GM12878 (cell line): ENCODE results near the gene AMIGO2. TPM values are rescaled to one million over a fixed set of nuclear protein-coding genes. Genes with fewer than 3 reads are reported as not detected.
A peak's percentile ranks its signal among the peaks of the same experiment; 100 is the strongest.

Experiments used
- ATAC-seq: fragments of 200-7000 bp; cut with Tn5 transposase; 3 replicates; pipeline ENCODE4 v1.9.1; 2020; ENCODE audit warnings: mild to moderate bottlenecking, moderate library complexity
- BruUV-seq: library from RNA; stranded (reverse); fragments of 400-500 nt; replicated peaks from 2 replicates; lab custom pipeline; 2021; lab: Mats Ljungman, UMichigan
- CTCF ChIA-PET: fragments of 300-600 bp; sonication (Branson Sonifier 250); formaldehyde crosslinking; extraction: SDS; loops from one replicate; lab custom pipeline; 2021; ENCODE audit warnings: inconsistent platforms; lab: Yijun Ruan, JAX
- POLR2A ChIA-PET: fragments of 350-600 bp; formaldehyde crosslinking; extraction: SDS; loops from one replicate; lab custom pipeline; 2021; ENCODE audit warnings: inconsistent platforms; lab: Charles Lee
- RAD21 ChIA-PET: fragments of 300-600 bp; sonication (Branson Sonifier 250); formaldehyde crosslinking; loops from one replicate; lab custom pipeline; 2023; ENCODE audit warnings: antibody characterized with exemption; ENCODE audit not compliant: unreplicated experiment; lab: Charles Lee
- SMC1A ChIA-PET: fragments of 300-600 bp; sonication (Branson Sonifier 250); formaldehyde crosslinking; loops from one replicate; lab custom pipeline; 2023; ENCODE audit not compliant: unreplicated experiment, uncharacterized antibody; lab: Charles Lee
- DNase-seq: peaks from one replicate; pipeline ENCODE4 v3.0.0-alpha.2; 2011; ENCODE audit warnings: low read depth, low spot score
- FAIRE-seq: peaks from 3 replicates; lab custom pipeline; 2011; peaks lifted over from hg19 to GRCh38; lab: Jason Lieb, UNC
- H2AFZ ChIP-seq: 2 replicates; pipeline ENCODE4 v1.6.0; 2011; ENCODE audit warnings: low read depth, low read length, control low read depth; ENCODE audit not compliant: control insufficient read depth
- H3K27ac ChIP-seq: 2 replicates; pipeline ENCODE4 v1.5.1; 2011; ENCODE audit warnings: control low read depth; ENCODE audit not compliant: control insufficient read depth, insufficient read depth
- H3K27me3 ChIP-seq, 2 experiments: replicated peaks in 1 of 2; 2 replicates each; pipeline versions ENCODE4 v1.6.0 to v1.6.1; 2011; ENCODE audit warnings: low read length in 1 of 2; ENCODE audit not compliant: control insufficient read depth in 2 of 2, insufficient read depth in 2 of 2
- H3K36me3 ChIP-seq, 2 experiments: 2 replicates each; pipeline ENCODE4 v1.5.1; 2011; ENCODE audit warnings: low read length in 1 of 2; ENCODE audit not compliant: control insufficient read depth in 2 of 2, insufficient read depth in 2 of 2
- H3K4me1 ChIP-seq: 2 replicates; pipeline ENCODE4 v1.6.1; 2011; ENCODE audit warnings: mild to moderate bottlenecking, low read length, moderate library complexity, mixed read lengths; ENCODE audit not compliant: control insufficient read depth, insufficient read depth
- H3K4me2 ChIP-seq: 2 replicates; pipeline ENCODE4 v1.6.0; 2011; ENCODE audit warnings: control low read depth; ENCODE audit not compliant: control insufficient read depth, insufficient read depth
- H3K4me3 ChIP-seq: fragments of 200-600 bp; sonication (generic); 2 replicates; pipeline ENCODE4 v1.5.1; 2016
- H3K79me2 ChIP-seq: 2 replicates; pipeline ENCODE4 v1.6.0; 2011; ENCODE audit warnings: low read length; ENCODE audit not compliant: control insufficient read depth, insufficient read depth
- H3K9ac ChIP-seq: 2 replicates; pipeline ENCODE4 v1.8.0; 2011; ENCODE audit warnings: low read length, control low read depth, mixed read lengths; ENCODE audit not compliant: control insufficient read depth, insufficient read depth
- H3K9me3 ChIP-seq: replicated peaks from 3 replicates; pipeline ENCODE4 v1.5.1; 2011; ENCODE audit warnings: mild to moderate bottlenecking, low read length; ENCODE audit not compliant: control insufficient read depth, insufficient read depth
- H4K20me1 ChIP-seq: 2 replicates; pipeline ENCODE4 v1.6.0; 2011; ENCODE audit not compliant: control insufficient read depth, insufficient read depth
- CHD1 ChIP-seq: IDR thresholded peaks from 2 replicates; pipeline ENCODE4 v1.6.1; 2012; ENCODE audit warnings: low read depth, low read length, improper control_type of control experiment
- GATAD2B ChIP-seq: fragments of 450-650 bp; conservative IDR thresholded peaks from 2 replicates; pipeline ENCODE4 v1.6.1; 2017; ENCODE audit warnings: low read depth, mild to moderate bottlenecking, moderate library complexity
- MEF2B ChIP-seq: fragments of 450-650 bp; IDR thresholded peaks from 2 replicates; pipeline ENCODE4 v1.6.1; 2018; ENCODE audit warnings: mild to moderate bottlenecking, moderate library complexity; ENCODE audit not compliant: partially characterized antibody, poor library complexity, severe bottlenecking
- NBN ChIP-seq: fragments of 450-650 bp; IDR thresholded peaks from 2 replicates; pipeline ENCODE4 v1.6.1; 2016
- RCOR1 ChIP-seq: conservative IDR thresholded peaks from 2 replicates; pipeline ENCODE4 v1.6.1; 2012; ENCODE audit warnings: low read depth, low read length, improper control_type of control experiment
- WGBS: methylation state at CpG from one replicate; pipeline ENCODE4 v1.1.6; 2016; ENCODE audit warnings: low lambda C conversion rate; ENCODE audit not compliant: insufficient replicate concordance, insufficient coverage; ENCODE audit errors: missing lambda C conversion rate; 5-methylcytosine and 5-hydroxymethylcytosine counted together
- in situ Hi-C: fragments of 300-500 bp; cut with MboI; formaldehyde crosslinking; loops from 9 replicates; pipeline ENCODE4 v1.14.3; 2018; ENCODE audit warnings: mixed read lengths
- intact Hi-C: fragments of 100-400 bp; cut with micrococcal nuclease; formaldehyde crosslinking; loops from one replicate; pipeline ENCODE4 v1.14.2; 2022; ENCODE audit not compliant: unreplicated experiment
- polyA plus RNA-seq, 11 experiments: library from polyadenylated mRNA; depleted of rRNA in 4 of 11; unstranded in 6 of 11; stranded (reverse) in 5 of 11; fragments of >200 nt; fragmentation: Nextera tagmentation in 4 of 11; fragmentation: Illumina TruSeq in 1 of 11; extraction: Ambion mirVana in 4 of 11; extraction: Trizol in 1 of 11; gene quantifications; 1 replicate in 1 of 11; 2 replicates in 10 of 11; pipeline versions ENCODE4 v1.2.1 to v1.2.3, GENCODE V29; 2011 to 2016; ENCODE audit warnings: inconsistent platforms in 2 of 11, missing spikeins in 2 of 11, low read depth in 1 of 11
- total RNA-seq, 4 experiments: library from RNA; depleted of rRNA in 3 of 4; stranded (reverse); fragments of >200 nt in 3 of 4; fragmentation: Illumina TruSeq in 1 of 4; extraction: Trizol in 1 of 4; gene quantifications; 2 replicates each; pipeline versions ENCODE4 v1.2.1 to v1.2.3, GENCODE V29; 2013 to 2021
- TF ChIP-seq, protein P1 (sequence below): fragments of 450-650 bp; IDR thresholded peaks from 2 replicates; pipeline ENCODE4 v1.6.1; 2016; ENCODE audit warnings: mild to moderate bottlenecking
- TF ChIP-seq, protein P2 (sequence below): fragments of 450-650 bp; IDR thresholded peaks from 2 replicates; pipeline ENCODE4 v1.6.1; 2017; ENCODE audit warnings: antibody characterized with exemption, mild to moderate bottlenecking, moderate library complexity
- TF ChIP-seq, protein P3 (sequence below): fragments of 150-350 bp; IDR thresholded peaks from 2 replicates; pipeline ENCODE4 v1.6.1; 2016; ENCODE audit warnings: low read depth, low read length
- TF ChIP-seq, protein P4 (sequence below): IDR thresholded peaks from 2 replicates; pipeline ENCODE4 v1.6.1; 2011; ENCODE audit warnings: mild to moderate bottlenecking, low read depth, low read length, moderate library complexity; ENCODE audit not compliant: insufficient replicate concordance
- TF ChIP-seq, protein P5 (sequence below): fragments of 150-350 bp; IDR thresholded peaks from 2 replicates; pipeline ENCODE4 v1.6.1; 2014; ENCODE audit warnings: mild to moderate bottlenecking, low read depth, low read length

AMIGO2 gene
- total and polyA plus RNA-seq, 10 of the 15 experiments (the other 5 are each of a cell fraction or from before 2014, with no cell fraction given) = 0.03 to 0.15 (median 0.11) TPM; not detected in 7

DNA sequence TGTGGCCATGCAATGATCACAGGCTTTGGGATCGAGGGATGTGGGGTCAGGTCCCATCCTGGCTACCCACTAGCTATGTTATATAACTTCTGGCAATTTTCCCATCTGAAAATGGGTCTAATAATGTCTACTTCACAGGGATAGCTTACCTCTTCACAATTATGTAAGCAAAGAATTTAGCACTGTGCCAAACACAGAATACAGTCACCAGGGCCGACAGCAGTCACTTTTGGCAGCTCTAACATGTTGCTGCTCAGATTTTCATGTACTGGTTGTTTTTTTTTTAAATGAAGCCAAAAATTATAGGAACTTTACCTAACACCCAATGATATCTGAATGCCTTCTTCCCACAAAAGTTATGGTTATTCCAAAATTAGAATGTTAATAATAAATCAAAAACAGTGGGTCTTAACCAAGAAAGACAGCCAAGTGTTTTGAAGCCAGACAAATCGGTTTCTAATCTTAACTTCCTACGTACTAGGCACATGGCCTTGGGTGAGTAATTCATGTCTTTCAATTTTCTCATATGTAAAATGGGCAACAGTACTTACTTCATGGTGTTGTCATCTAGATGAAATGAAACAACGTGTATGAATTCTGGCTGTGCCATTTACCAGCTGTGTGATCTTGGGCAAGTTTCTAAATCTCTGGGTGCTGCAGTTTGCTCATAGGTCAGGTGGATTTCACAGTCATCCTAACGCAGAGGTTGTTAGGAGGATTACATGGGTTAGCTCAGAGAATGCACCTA, 13.3 kb downstream of the AMIGO2 start:
- Histone ChIP-seq H3K4me2 (no peak overlapping the region), H3K4me1 (no peaks in the 10 kb centered on the region), H3K9ac (no peak overlapping the region), H3K36me3 (no peaks in the 10 kb centered on the region), H4K20me1 (no peaks in the 10 kb centered on the region), H3K4me3 (no peak overlapping the region), H3K27ac (no peak overlapping the region), H3K79me2 (no peaks in the 10 kb centered on the region), H3K9me3 (no peaks in the 10 kb centered on the region), H3K27me3 (no peaks in the 10 kb centered on the region), H2AFZ (no peak overlapping the region)
- ATAC-seq = peak; percentile 88
- 10% methylated on average over 6 of the region's 6 CpGs for WGBS
- ChIA-PET RAD21 (no interaction called here), SMC1A (interaction anchor here (0.9 to 1.3 kb wide), 2 partner anchors 34 to 330 kb away, joined by 3 to 5 read pairs; no protein-coding TSS in a partner anchor), CTCF (interaction anchor here (1.0 to 1.2 kb wide), 2 partner anchors 77 to 295 kb away, joined by 3 read pairs; no protein-coding TSS in a partner anchor), POLR2A (no interaction called here)
- in situ Hi-C loops = no loop called here
- FAIRE-seq = peak; percentile 74
- DNase-seq = no peak
- BruUV-seq = no TSS peak
- intact Hi-C loops = no loop called here
- TF ChIP-seq, protein P1, sequence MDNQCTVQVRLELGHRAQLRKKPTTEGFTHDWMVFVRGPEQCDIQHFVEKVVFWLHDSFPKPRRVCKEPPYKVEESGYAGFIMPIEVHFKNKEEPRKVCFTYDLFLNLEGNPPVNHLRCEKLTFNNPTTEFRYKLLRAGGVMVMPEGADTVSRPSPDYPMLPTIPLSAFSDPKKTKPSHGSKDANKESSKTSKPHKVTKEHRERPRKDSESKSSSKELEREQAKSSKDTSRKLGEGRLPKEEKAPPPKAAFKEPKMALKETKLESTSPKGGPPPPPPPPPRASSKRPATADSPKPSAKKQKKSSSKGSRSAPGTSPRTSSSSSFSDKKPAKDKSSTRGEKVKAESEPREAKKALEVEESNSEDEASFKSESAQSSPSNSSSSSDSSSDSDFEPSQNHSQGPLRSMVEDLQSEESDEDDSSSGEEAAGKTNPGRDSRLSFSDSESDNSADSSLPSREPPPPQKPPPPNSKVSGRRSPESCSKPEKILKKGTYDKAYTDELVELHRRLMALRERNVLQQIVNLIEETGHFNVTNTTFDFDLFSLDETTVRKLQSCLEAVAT = no peak
- TF ChIP-seq NBN = no peak
- no peak for TF ChIP-seq RCOR1
- TF ChIP-seq, protein P2, sequence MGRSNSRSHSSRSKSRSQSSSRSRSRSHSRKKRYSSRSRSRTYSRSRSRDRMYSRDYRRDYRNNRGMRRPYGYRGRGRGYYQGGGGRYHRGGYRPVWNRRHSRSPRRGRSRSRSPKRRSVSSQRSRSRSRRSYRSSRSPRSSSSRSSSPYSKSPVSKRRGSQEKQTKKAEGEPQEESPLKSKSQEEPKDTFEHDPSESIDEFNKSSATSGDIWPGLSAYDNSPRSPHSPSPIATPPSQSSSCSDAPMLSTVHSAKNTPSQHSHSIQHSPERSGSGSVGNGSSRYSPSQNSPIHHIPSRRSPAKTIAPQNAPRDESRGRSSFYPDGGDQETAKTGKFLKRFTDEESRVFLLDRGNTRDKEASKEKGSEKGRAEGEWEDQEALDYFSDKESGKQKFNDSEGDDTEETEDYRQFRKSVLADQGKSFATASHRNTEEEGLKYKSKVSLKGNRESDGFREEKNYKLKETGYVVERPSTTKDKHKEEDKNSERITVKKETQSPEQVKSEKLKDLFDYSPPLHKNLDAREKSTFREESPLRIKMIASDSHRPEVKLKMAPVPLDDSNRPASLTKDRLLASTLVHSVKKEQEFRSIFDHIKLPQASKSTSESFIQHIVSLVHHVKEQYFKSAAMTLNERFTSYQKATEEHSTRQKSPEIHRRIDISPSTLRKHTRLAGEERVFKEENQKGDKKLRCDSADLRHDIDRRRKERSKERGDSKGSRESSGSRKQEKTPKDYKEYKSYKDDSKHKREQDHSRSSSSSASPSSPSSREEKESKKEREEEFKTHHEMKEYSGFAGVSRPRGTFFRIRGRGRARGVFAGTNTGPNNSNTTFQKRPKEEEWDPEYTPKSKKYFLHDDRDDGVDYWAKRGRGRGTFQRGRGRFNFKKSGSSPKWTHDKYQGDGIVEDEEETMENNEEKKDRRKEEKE = no peak
- TF ChIP-seq CHD1 = no peak
- TF ChIP-seq GATAD2B = no peak
- TF ChIP-seq, protein P3, sequence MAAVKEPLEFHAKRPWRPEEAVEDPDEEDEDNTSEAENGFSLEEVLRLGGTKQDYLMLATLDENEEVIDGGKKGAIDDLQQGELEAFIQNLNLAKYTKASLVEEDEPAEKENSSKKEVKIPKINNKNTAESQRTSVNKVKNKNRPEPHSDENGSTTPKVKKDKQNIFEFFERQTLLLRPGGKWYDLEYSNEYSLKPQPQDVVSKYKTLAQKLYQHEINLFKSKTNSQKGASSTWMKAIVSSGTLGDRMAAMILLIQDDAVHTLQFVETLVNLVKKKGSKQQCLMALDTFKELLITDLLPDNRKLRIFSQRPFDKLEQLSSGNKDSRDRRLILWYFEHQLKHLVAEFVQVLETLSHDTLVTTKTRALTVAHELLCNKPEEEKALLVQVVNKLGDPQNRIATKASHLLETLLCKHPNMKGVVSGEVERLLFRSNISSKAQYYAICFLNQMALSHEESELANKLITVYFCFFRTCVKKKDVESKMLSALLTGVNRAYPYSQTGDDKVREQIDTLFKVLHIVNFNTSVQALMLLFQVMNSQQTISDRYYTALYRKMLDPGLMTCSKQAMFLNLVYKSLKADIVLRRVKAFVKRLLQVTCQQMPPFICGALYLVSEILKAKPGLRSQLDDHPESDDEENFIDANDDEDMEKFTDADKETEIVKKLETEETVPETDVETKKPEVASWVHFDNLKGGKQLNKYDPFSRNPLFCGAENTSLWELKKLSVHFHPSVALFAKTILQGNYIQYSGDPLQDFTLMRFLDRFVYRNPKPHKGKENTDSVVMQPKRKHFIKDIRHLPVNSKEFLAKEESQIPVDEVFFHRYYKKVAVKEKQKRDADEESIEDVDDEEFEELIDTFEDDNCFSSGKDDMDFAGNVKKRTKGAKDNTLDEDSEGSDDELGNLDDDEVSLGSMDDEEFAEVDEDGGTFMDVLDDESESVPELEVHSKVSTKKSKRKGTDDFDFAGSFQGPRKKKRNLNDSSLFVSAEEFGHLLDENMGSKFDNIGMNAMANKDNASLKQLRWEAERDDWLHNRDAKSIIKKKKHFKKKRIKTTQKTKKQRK = no peak
- TF ChIP-seq, protein P4, sequence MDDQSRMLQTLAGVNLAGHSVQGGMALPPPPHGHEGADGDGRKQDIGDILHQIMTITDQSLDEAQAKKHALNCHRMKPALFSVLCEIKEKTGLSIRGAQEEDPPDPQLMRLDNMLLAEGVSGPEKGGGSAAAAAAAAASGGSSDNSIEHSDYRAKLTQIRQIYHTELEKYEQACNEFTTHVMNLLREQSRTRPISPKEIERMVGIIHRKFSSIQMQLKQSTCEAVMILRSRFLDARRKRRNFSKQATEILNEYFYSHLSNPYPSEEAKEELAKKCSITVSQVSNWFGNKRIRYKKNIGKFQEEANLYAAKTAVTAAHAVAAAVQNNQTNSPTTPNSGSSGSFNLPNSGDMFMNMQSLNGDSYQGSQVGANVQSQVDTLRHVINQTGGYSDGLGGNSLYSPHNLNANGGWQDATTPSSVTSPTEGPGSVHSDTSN = no peak
- TF ChIP-seq, protein P5, sequence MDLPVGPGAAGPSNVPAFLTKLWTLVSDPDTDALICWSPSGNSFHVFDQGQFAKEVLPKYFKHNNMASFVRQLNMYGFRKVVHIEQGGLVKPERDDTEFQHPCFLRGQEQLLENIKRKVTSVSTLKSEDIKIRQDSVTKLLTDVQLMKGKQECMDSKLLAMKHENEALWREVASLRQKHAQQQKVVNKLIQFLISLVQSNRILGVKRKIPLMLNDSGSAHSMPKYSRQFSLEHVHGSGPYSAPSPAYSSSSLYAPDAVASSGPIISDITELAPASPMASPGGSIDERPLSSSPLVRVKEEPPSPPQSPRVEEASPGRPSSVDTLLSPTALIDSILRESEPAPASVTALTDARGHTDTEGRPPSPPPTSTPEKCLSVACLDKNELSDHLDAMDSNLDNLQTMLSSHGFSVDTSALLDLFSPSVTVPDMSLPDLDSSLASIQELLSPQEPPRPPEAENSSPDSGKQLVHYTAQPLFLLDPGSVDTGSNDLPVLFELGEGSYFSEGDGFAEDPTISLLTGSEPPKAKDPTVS = no peak
- TF ChIP-seq MEF2B = no peak
